K562 (cell line): ENCODE results near the gene MYL11. TPM values are rescaled to one million over a fixed set of nuclear protein-coding genes. Genes with fewer than 3 reads are reported as not detected.
A peak's percentile ranks its signal among the peaks of the same experiment; 100 is the strongest.

Experiments
- AFF4 ChIP-seq: sonication (generic); formaldehyde crosslinking; IDR thresholded peaks from 2 replicates; pipeline ENCODE4 v1.8.0; 2023; ENCODE audit warnings: mild to moderate bottlenecking, missing genetic modification reagents
- ARID2 ChIP-seq: fragments of 450-650 bp; IDR thresholded peaks from 2 replicates; pipeline ENCODE4 v1.6.1; 2017; ENCODE audit warnings: antibody characterized with exemption, mild to moderate bottlenecking
- CBFA2T2 ChIP-seq: fragments of 450-650 bp; conservative IDR thresholded peaks from 2 replicates; pipeline ENCODE4 v1.6.1; 2017; ENCODE audit warnings: mild to moderate bottlenecking
- CEBPG ChIP-seq, 3 experiments: fragments of 200-800 bp in 1 of 3; sonication (Bioruptor generic) in 1 of 3; sonication (generic) in 1 of 3; formaldehyde crosslinking in 1 of 3; IDR thresholded peaks in 2 of 3; conservative IDR thresholded peaks in 1 of 3; 2 replicates each; pipeline versions ENCODE4 v1.6.1 to v1.8.0; 2016 to 2022; ENCODE audit warnings: missing compliant biosample characterization in 2 of 3, missing genetic modification characterization in 2 of 3, mild to moderate bottlenecking in 1 of 3, missing genetic modification reagents in 1 of 3
- EHMT2 ChIP-seq: fragments of 450-650 bp; IDR thresholded peaks from 2 replicates; pipeline ENCODE4 v1.6.1; 2018; ENCODE audit warnings: antibody characterized with exemption
- HNRNPK ChIP-seq: fragments of 200-400 bp; formaldehyde crosslinking; IDR thresholded peaks from one replicate; pipeline ENCODE4 v1.6.1; 2018; ENCODE audit warnings: mild to moderate bottlenecking, low read depth, low read length; ENCODE audit not compliant: poor library complexity, severe bottlenecking
- JUNB ChIP-seq: fragments of 450-650 bp; formaldehyde crosslinking; conservative IDR thresholded peaks from 2 replicates; pipeline ENCODE4 v1.4.0; 2020; ENCODE audit warnings: mild to moderate bottlenecking
- JUND ChIP-seq, 2 experiments: IDR thresholded peaks; 2 replicates in 1 of 2; 3 replicates in 1 of 2; pipeline ENCODE4 v1.6.1; 2011; ENCODE audit warnings: borderline replicate concordance in 2 of 2, low read depth in 2 of 2, low read length in 2 of 2, improper control_type of control experiment in 1 of 2, missing biosample characterization in 1 of 2, missing genetic modification characterization in 1 of 2, missing genetic modification reagents in 1 of 2
- KLF16 ChIP-seq: IDR thresholded peaks from 2 replicates; pipeline ENCODE4 v1.6.1; 2016; ENCODE audit warnings: antibody characterized with exemption
- MECOM ChIP-seq: fragments of 250-450 bp; sonication (Bioruptor Pico); IDR thresholded peaks from 2 replicates; pipeline ENCODE4 v1.8.0; 2022; ENCODE audit warnings: inconsistent platforms
- MED1 ChIP-seq: sonication (generic); formaldehyde crosslinking; IDR thresholded peaks from 2 replicates; pipeline ENCODE4 v1.8.1; 2023; ENCODE audit warnings: missing genetic modification reagents, borderline replicate concordance
- SLC30A9 ChIP-seq: fragments of 250-450 bp; sonication (Bioruptor Pico); IDR thresholded peaks from 2 replicates; pipeline ENCODE4 v1.8.0; 2022; ENCODE audit warnings: mild to moderate bottlenecking, moderate library complexity
- TAF1 ChIP-seq: IDR thresholded peaks from 2 replicates; pipeline ENCODE4 v1.6.1; 2011; ENCODE audit warnings: mild to moderate bottlenecking, low read length, moderate library complexity; ENCODE audit not compliant: insufficient read depth, control insufficient read depth, severe bottlenecking; ENCODE audit errors: extremely low read depth
- ZNF239 ChIP-seq: fragments of 250-450 bp; sonication (Bioruptor Pico); IDR thresholded peaks from 2 replicates; pipeline ENCODE4 v1.4.0; 2020; ENCODE audit warnings: mild to moderate bottlenecking
- ZNF24 ChIP-seq: fragments of 450-650 bp; IDR thresholded peaks from 2 replicates; pipeline ENCODE4 v1.6.1; 2016
- ZNF282 ChIP-seq: sonication (generic); formaldehyde crosslinking; IDR thresholded peaks from 2 replicates; pipeline ENCODE4 v1.8.1; 2023; ENCODE audit warnings: missing genetic modification reagents
- ZNF584 ChIP-seq: fragments of 200-800 bp; sonication (Bioruptor generic); IDR thresholded peaks from 2 replicates; pipeline ENCODE4 v1.6.1; 2016; ENCODE audit warnings: low read depth, mild to moderate bottlenecking, missing genetic modification characterization, missing compliant biosample characterization
- polyA plus RNA-seq, 8 experiments: library from polyadenylated mRNA; depleted of rRNA in 4 of 8; stranded (reverse) in 5 of 8; unstranded in 3 of 8; fragments of >200 nt; fragmentation: Nextera tagmentation in 2 of 8; fragmentation: Illumina TruSeq in 1 of 8; extraction: Ambion mirVana in 2 of 8; extraction: Trizol in 1 of 8; gene quantifications; 2 replicates each; pipeline versions ENCODE4 v1.2.1 to v1.2.3, GENCODE V29; 2011 to 2014; ENCODE audit warnings: inconsistent platforms in 1 of 8, missing spikeins in 1 of 8
- total RNA-seq, 7 experiments: library from RNA; depleted of rRNA in 6 of 7; stranded (reverse); fragments of >200 nt in 6 of 7; fragmentation: Illumina TruSeq in 2 of 7; extraction: Trizol in 2 of 7; gene quantifications; 2 replicates each; pipeline versions ENCODE4 v1.2.1 to v1.2.3, GENCODE V29; 2011 to 2021; ENCODE audit warnings: low replicate concordance in 1 of 7
- TF ChIP-seq, protein P1 (sequence below), 2 experiments: IDR thresholded peaks in 1 of 2; conservative IDR thresholded peaks in 1 of 2; 2 replicates each; pipeline ENCODE4 v1.6.1; 2016; ENCODE audit warnings: low read depth in 2 of 2, mild to moderate bottlenecking in 1 of 2, missing compliant biosample characterization in 1 of 2, missing genetic modification characterization in 1 of 2, moderate library complexity in 1 of 2

MYL11 gene
- total and polyA plus RNA-seq, 9 of the 15 experiments (the other 6 are each of a cell fraction or from before 2014, with no cell fraction given): 0.31 to 1.5 (median 0.73) TPM; not detected in 4

DNA sequence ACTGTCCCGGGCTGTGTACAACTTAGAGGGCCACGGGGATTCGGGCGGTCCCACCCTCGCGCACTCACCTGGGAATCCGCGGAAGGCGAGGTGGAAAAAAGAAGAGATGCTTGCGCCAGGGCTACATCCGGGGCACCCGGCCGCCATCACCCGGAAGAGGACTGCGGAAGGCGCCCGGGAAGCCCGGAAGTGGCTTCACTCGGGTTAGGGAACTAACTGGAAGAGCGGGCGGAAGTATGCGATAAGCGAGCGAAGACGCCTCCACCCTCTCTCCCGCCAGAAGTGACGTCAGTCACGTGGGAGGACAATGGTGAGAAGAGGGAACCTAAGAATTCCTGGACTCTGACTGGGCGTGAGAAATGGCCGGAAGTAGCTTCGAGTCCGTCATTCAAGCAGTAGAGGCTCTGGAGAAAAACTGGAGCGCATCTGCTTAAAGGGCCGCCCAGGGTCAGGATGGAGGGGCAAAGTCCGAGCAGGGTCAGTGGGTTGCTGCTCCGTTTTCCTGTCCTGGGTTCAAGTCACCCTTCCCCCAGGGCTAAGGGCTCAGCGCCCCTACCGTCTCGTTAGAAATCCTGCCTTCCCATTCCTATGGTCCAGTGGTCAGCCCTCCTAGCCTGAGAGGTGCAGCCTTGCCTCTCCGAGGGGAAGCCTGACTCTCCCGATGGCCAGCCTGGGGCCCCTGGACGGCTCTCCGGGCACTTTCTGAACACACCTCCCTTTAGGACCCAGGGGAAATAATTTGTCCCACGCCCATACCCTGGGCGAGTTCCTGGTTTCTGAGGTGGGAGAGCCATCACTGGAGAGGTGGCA is 19.3 kb upstream of the MYL11 start, which contains the start of gene CD2BP2 (continued):
- TF ChIP-seq SLC30A9 (no peak), MECOM (no peak), AFF4 (CRISPR knock-in tag) (0 out of 2 replicates have a peak, but pooled peaks have one; percentile 25), ZNF239 (CRISPR knock-in tag) (no peak), JUNB (CRISPR knock-in tag) (peak; percentile 44; the same call in 1 of the 2 replicates), JUND (IDR thresholded peaks at IDR 0.05; ENCODE audit: borderline replicate concordance, low read depth, low read length) (peak; percentile 93), JUND (tag; IDR thresholded peaks at IDR 0.05; ENCODE audit: borderline replicate concordance, low read depth, low read length) (peak; percentile 86), HNRNPK (no peak), ZNF282 (CRISPR knock-in tag) (no peak), KLF16 (no peak), CEBPG (CRISPR knock-in tag; IDR thresholded peaks at IDR 0.05) (0 out of 2 replicates have a peak, but pooled peaks have one; percentile 17), CEBPG (tag; conservative IDR thresholded peaks at IDR 0.05 in 1 of 2, IDR thresholded peaks at IDR 0.05 in 1 of 2) (no peak), CBFA2T2 (peak; percentile 79), TAF1 (peak; percentile 89), MED1 (CRISPR knock-in tag) (no peak), ZNF584 (CRISPR knock-in tag) (peak; percentile 78; the same call in 1 of the 2 replicates), ZNF24 (no peak), ARID2 (peak; percentile 11; the same call in 1 of the 2 replicates), EHMT2 (no peak)
- TF ChIP-seq, protein P1, sequence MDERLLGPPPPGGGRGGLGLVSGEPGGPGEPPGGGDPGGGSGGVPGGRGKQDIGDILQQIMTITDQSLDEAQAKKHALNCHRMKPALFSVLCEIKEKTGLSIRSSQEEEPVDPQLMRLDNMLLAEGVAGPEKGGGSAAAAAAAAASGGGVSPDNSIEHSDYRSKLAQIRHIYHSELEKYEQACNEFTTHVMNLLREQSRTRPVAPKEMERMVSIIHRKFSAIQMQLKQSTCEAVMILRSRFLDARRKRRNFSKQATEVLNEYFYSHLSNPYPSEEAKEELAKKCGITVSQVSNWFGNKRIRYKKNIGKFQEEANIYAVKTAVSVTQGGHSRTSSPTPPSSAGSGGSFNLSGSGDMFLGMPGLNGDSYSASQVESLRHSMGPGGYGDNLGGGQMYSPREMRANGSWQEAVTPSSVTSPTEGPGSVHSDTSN (CRISPR knock-in tag; IDR thresholded peaks at IDR 0.05; ENCODE audit: low read depth): no peak
- TF ChIP-seq, protein P1 (tag; conservative IDR thresholded peaks at IDR 0.05; ENCODE audit: low read depth): peak; percentile 44; the same call in 1 of the 2 replicates
